ENCODE data around the gene PRR35. TPM values are rescaled to one million over a fixed set of nuclear protein-coding genes. Genes with fewer than 3 reads are reported as not detected.

The PRR35 gene
- total and polyA plus RNA-seq, 7 donors, result not detected

- Histone ChIP-seq H3K4me3 (no peak overlapping the region), H3K4me1 (no peaks in the 10 kb centered on the region), H3K27me3 (ENCODE audit: insufficient read depth in 3 of 3, low read length in 2 of 3) (peaks cover 0 to 40% (median 15%) of the 10 kb centered on the region in 3 donors), H3K27ac (no peak overlapping the region), H3K36me3 (ENCODE audit: insufficient read depth in 1 of 2, low read depth in 1 of 2) (no peaks in the 10 kb centered on the region), H3K9me3 (no peaks in the 10 kb centered on the region)
- 12 to 20% (median 13%) methylated on average over 18 to 51 of the region's 54 CpGs for WGBS, 3 donors
- no peak for DNase-seq
- no peak for TF ChIP-seq CTCF (IDR thresholded peaks at IDR 0.05)
- no peak for ATAC-seq
- intact Hi-C loops (cut with DNase I), result no loop called here
Observed at GRCh38 chr16:560701-561412, 663 bp downstream of the PRR35 start.

GRCh38 chr16:561413-561794, 1.2 kb downstream of the PRR35 start:
- Histone ChIP-seq H3K27me3 (ENCODE audit: insufficient read depth in 3 of 3, low read length in 2 of 3) (peaks cover 0 to 40% (median 15%) of the 10 kb centered on the region in 3 donors), H3K27ac (no peak overlapping the region), H3K4me3 (no peak overlapping the region), H3K36me3 (ENCODE audit: insufficient read depth in 1 of 2, low read depth in 1 of 2) (no peaks in the 10 kb centered on the region), H3K9me3 (no peaks in the 10 kb centered on the region), H3K4me1 (peaks cover 2% of the 10 kb centered on the region)
- intact Hi-C loops (cut with DNase I), result no loop called here
- ATAC-seq, result no peak
- TF ChIP-seq CTCF (IDR thresholded peaks at IDR 0.05), result no peak
- WGBS, 3 donors, result 47 to 56% (median 52%) methylated on average over 9 to 15 of the region's 15 CpGs
- DNase-seq, result no peak

GRCh38 chr16:561957-562938, 2.1 kb downstream of the PRR35 start:
- Histone ChIP-seq H3K36me3 (ENCODE audit: insufficient read depth in 1 of 2, low read depth in 1 of 2) (no peaks in the 10 kb centered on the region), H3K9me3 (no peaks in the 10 kb centered on the region), H3K27ac (no peak overlapping the region), H3K27me3 (ENCODE audit: insufficient read depth in 3 of 3, low read length in 2 of 3) (peaks cover 0 to 40% (median 15%) of the 10 kb centered on the region in 3 donors), H3K4me1 (peaks cover 5% of the 10 kb centered on the region), H3K4me3 (no peak overlapping the region)
- no peak for DNase-seq
- intact Hi-C loops (cut with DNase I), result no loop called here
- ATAC-seq, result no peak
- 76 to 81% (median 80%) methylated on average over 40 to 43 of the region's 43 CpGs for WGBS, 3 donors
- TF ChIP-seq CTCF (IDR thresholded peaks at IDR 0.05), result no peak

GRCh38 chr16:563072-563644, 3.0 kb downstream of the PRR35 start:
- H3K27ac ChIP-seq, result no peak overlapping the region
- ATAC-seq (no peak), DNase-seq (no peak)
- no peak for TF ChIP-seq CTCF (IDR thresholded peaks at IDR 0.05)
- H3K4me1 ChIP-seq, result peaks cover 5% of the 10 kb centered on the region
- 84 to 87% (median 86%) methylated on average over 25 to 30 of the region's 30 CpGs for WGBS, 3 donors
- intact Hi-C loops (cut with DNase I), result no loop called here
- H3K4me3 ChIP-seq, result no peak overlapping the region
- H3K36me3 ChIP-seq (ENCODE audit: insufficient read depth in 1 of 2, low read depth in 1 of 2), result no peaks in the 10 kb centered on the region
- no peaks in the 10 kb centered on the region for H3K9me3 ChIP-seq
- peaks cover 0 to 35% (median 15%) of the 10 kb centered on the region in 3 donors for H3K27me3 ChIP-seq (ENCODE audit: insufficient read depth in 3 of 3, low read length in 2 of 3)
